ENCODE data around the gene KCNE4. TPM values are rescaled to one million over a fixed set of nuclear protein-coding genes. Genes with fewer than 3 reads are reported as not detected.

Gene KCNE4
- total RNA-seq, 1 donor from 2014 or later = not detected

- intact Hi-C loops (cut with micrococcal nuclease) = no loop called here
Measured at GRCh38 chr2:223084873-223085272, 32.9 kb downstream of the KCNE4 start.

DNA sequence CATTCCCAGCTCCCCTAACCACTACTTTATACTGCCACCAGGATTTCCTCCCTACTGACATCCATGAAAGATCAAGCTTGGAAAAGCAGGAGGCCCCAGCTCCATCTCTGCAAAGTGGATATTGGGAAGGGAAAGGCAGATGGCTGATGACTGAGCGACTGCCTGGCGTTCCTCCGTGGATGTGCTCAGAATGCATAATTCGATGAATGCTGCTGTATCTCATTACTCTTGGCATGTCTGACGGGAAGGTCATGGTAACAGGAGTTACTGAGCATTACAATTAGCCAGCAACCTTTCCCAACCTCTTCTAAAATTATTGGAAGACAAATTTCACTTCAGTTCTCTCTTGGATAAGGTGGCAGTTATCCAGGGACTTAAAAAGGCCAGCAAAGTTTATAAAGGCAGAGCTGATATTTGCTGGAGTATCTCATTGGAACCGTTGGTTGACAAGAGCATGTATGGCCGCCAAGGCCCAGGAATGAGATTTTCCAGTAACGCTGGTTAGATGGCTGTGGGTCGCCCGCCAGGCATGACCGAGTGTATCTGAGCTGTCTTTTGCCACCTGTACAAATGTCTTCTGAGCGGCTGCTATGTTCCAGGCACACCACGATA is 34.5 kb downstream of the KCNE4 start:
- intact Hi-C loops (cut with micrococcal nuclease) = no loop called here

GRCh38 chr2:223087466-223087865 is 35.5 kb downstream of the KCNE4 start:
- intact Hi-C loops (cut with micrococcal nuclease) = no loop called here

- intact Hi-C loops (cut with micrococcal nuclease) = no loop called here
Measured at GRCh38 chr2:223088866-223089265, 36.9 kb downstream of the KCNE4 start.

- intact Hi-C loops (cut with micrococcal nuclease) = no loop called here
Measured at GRCh38 chr2:223090039-223090438, 38.0 kb downstream of the KCNE4 start.

- intact Hi-C loops (cut with micrococcal nuclease) = no loop called here
Measured at GRCh38 chr2:223090540-223091235, 38.7 kb downstream of the KCNE4 start.

- intact Hi-C loops (cut with micrococcal nuclease) = no loop called here
Measured at GRCh38 chr2:223092667-223093066, 40.7 kb downstream of the KCNE4 start.

GRCh38 chr2:223093436-223094241 is 41.6 kb downstream of the KCNE4 start:
- intact Hi-C loops (cut with micrococcal nuclease) = no loop called here

DNA sequence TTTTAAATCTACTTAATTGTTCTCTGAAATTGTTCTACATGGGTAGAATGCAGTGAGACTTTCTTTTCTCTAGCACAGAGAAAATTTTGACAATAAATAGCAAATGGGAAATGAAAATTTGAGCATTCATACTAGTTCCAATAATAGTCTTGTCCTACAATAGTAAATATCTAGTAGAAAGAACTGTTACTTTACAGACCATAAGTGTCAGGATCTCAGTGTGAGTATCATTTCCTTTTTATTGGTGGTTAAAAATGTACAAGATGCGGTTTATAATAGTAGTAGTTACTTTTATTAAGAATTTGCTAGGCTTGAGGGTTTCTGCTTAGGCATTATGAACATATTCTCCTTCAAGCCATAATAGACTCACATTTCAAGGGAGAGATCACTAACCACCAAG is 43.2 kb downstream of the KCNE4 start:
- intact Hi-C loops (cut with micrococcal nuclease) = no loop called here

DNA sequence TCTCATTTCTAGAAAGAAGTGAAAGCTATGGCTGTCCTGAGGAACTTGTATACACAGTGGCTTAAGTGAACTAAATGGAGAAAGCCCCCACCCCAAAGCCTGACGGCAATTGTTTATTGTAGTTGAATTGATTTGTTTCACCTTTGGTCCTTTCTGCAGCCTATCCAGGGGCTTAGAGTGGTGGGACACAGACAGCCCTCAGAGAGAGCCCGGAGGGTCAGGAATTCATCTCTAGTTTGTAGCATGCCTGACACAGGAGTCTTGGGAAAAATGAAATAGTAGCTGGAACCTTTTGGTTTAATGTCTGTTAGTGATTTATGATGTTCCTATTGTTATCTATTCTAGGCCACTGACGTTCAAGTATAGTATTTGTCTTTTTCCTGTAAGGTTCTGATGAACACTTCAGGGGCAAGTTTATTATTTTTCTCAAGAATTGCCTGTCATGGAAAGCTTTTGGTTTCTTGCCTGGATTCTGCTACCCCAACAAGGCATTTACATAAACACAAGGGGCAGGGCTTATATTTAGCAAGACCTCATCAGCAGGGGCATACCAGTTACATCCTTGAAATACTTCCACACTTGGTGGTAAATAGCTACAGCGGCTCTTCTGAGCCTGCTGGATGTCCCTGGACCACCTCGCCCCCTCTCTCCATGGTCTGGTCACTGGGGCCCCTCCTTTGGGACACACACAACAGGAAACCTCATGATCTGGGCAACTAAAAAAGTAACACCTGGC is 44.4 kb downstream of the KCNE4 start:
- intact Hi-C loops (cut with micrococcal nuclease) = no loop called here

DNA sequence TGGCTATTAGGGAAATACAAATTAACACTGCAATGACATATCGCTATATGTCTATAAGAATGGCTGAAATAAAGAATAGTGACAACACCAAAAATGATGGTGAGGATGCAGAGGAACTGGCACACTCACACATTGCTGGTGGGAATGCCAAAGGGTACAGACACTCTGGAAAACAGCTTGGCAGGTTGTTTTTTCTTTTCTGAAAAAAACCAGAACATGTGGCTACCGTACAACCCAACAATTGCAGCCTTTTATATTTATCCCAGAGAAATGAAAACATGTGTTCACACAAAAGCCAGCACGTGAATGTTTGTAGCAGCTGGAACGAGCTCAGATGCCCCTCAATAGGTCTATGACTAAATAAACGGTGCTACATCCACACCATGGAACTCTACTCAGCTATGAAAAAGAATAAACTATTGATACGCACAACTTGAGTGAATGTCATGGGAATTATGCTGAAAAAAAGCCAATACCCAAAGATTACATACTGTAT is 45.9 kb downstream of the KCNE4 start:
- intact Hi-C loops (cut with micrococcal nuclease) = no loop called here

- intact Hi-C loops (cut with micrococcal nuclease) = no loop called here
Measured at GRCh38 chr2:223099561-223099960, 47.6 kb downstream of the KCNE4 start.

GRCh38 chr2:223100061-223100511 is 48.1 kb downstream of the KCNE4 start:
- intact Hi-C loops (cut with micrococcal nuclease) = no loop called here

DNA sequence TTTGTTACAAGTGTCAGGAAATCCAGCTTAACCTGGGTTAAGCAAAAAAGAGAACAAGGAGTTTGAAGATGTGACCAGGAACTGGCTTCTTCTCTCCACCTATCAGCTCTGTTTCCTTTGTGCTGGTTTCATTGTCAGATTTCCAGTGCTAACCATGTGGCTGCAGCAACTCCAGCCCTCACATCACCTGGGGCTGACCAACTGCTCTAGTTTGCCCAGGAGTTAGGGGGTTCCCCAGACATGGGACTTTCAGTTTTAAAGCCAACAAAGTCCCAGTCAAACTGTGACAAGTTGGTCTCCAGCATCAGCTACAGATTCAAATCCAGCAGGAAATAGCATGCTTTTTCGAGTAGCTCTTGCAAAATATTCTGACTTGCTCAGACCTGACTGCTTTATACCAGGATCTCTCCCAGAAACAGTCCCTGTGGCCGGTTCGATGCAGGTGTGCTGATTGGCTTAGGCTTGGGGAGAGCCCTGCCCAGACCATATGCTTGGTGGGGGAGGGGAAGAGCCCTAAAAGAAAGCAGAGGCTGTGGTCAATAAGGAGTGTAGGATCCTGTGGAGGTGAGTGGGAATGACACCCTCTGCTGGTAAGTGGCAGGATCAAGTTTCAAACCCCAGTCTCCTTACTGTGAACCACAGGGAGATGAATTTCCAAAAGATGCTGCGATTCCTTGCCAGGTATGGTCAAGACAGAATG is 49.5 kb downstream of the KCNE4 start:
- intact Hi-C loops (cut with micrococcal nuclease) = loop anchor here (1.0 kb wide), 1 partner anchor 130 kb away; no protein-coding TSS in a partner anchor

- intact Hi-C loops (cut with micrococcal nuclease) = loop anchor here (1.0 kb wide), 1 partner anchor 131 kb away; no protein-coding TSS in a partner anchor
Measured at GRCh38 chr2:223102040-223102400, 50.0 kb downstream of the KCNE4 start.

DNA sequence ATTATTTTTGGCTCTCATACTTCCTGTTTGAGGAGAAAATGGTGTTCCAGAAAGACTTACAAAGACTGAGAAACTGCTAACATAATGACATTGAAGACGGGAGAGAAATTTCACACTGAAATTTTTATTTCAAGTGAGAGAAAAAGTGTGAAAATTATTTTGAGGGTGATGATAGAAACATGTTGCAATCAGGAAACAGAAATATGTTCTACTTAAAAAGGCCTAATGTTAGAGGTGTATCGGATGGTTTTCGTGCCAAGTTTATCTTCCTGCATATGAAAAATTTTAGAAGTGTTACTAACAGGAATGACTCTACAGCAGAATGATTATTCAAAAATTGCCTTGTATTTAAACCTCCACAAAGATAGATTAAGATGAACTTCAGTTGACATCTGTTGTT is 50.5 kb downstream of the KCNE4 start:
- intact Hi-C loops (cut with micrococcal nuclease) = loop anchor here (1.0 kb wide), 1 partner anchor 131 kb away; no protein-coding TSS in a partner anchor

- intact Hi-C loops (cut with micrococcal nuclease) = no loop called here
Measured at GRCh38 chr2:223104336-223105132, 52.5 kb downstream of the KCNE4 start.
